ENCODE data around the gene PI4K2A.
"Not testable (repeated sequence)": the region's sequence is repeated elsewhere in the genome, so short reads cannot be mapped to it uniquely, and the experiment has no call there.

PI4K2A gene

GRCh38 chr10:97675222-97675621, 34.8 kb downstream of the PI4K2A start:
- no peak for DNase-seq

- peak; percentile 22 to 32 for DNase-seq
These were observed 36.5 kb downstream of the PI4K2A start for GRCh38 chr10:97676770-97677581.

- DNase-seq = no peak
These were observed 39.1 kb downstream of the PI4K2A start for GRCh38 chr10:97679594-97679993.

- no peak for DNase-seq
These were observed 41.6 kb downstream of the PI4K2A start for GRCh38 chr10:97682042-97682441.

GRCh38 chr10:97683556-97684367, 43.3 kb downstream of the PI4K2A start:
- DNase-seq = peak; percentile 27 to 36

- not testable (repeated sequence) for DNase-seq
These were observed 43.9 kb downstream of the PI4K2A start for GRCh38 chr10:97684368-97684713.

- DNase-seq = no peak
These were observed 44.5 kb downstream of the PI4K2A start for GRCh38 chr10:97684866-97685394.

GRCh38 chr10:97685395-97685958, 45.0 kb downstream of the PI4K2A start:
- peak in 1 of 2 experiments; percentile 3 for DNase-seq

- DNase-seq = no peak
These were observed 46.0 kb downstream of the PI4K2A start for GRCh38 chr10:97686301-97686961.

- peak; percentile 93 to 94 for DNase-seq
These were observed 46.7 kb downstream of the PI4K2A start, which contains the start of gene AVPI1 for GRCh38 chr10:97686962-97687784. AVPI1 (minus strand) TSS chr10:97687241; CDS start chr10:97679905, 7,336 bp downstream.

- peak in 1 of 2 experiments; percentile 30 for DNase-seq
These were observed 47.6 kb downstream of the PI4K2A start for GRCh38 chr10:97687785-97688781.

- DNase-seq = no peak
These were observed 49.1 kb downstream of the PI4K2A start for GRCh38 chr10:97689559-97690020.

- DNase-seq = no peak
These were observed 49.7 kb downstream of the PI4K2A start for GRCh38 chr10:97690133-97690532.

- not testable (repeated sequence) for DNase-seq
These were observed 57.7 kb downstream of the PI4K2A start for GRCh38 chr10:97698072-97698655.

- peak; percentile 77 to 78 for DNase-seq
These were observed 61.1 kb downstream of the PI4K2A start for GRCh38 chr10:97701438-97702069.

GRCh38 chr10:97703398-97704067, 63.1 kb downstream of the PI4K2A start:
- DNase-seq = no peak

- DNase-seq = no peak
These were observed 63.9 kb downstream of the PI4K2A start for GRCh38 chr10:97704341-97704740.

- no peak for DNase-seq
These were observed 64.7 kb downstream of the PI4K2A start for GRCh38 chr10:97705006-97705670.

Measured in AML-193 (cell line).